OCI-LY3 (cell line): ENCODE measurements around the gene SLC2A14.
"Not testable (repeated sequence)": the region's sequence is repeated elsewhere in the genome, so short reads cannot be mapped to it uniquely, and the experiment has no call there.

Experiments used
- H2AFZ ChIP-seq: fragments of 200-600, 300-600 bp; shearing (Covaris generic); 2 replicates; pipeline ENCODE4 v1.6.0; 2014; ENCODE audit warnings: antibody characterized with exemption, low read depth, low read length
- H3K27ac ChIP-seq: fragments of 200-600, 300-600 bp; sonication (generic); 2 replicates; pipeline ENCODE4 v1.5.1; 2014; ENCODE audit warnings: mild to moderate bottlenecking, low read length, moderate library complexity, mixed read lengths
- H3K27me3 ChIP-seq: fragments of 200-600, 300-600 bp; sonication (generic); 2 replicates; pipeline ENCODE4 v1.6.1; 2014; ENCODE audit warnings: low read depth, low read length, mixed read lengths
- H3K36me3 ChIP-seq: fragments of 200-600, 300-600 bp; sonication (generic); replicated peaks from 2 replicates; pipeline ENCODE3; 2014; ENCODE audit warnings: low read depth, low read length, mixed read lengths
- H3K4me1 ChIP-seq: fragments of 300-600, 200-600 bp; sonication (generic); 2 replicates; pipeline ENCODE4 v1.6.1; 2014; ENCODE audit warnings: low read length, mixed read lengths
- H3K4me2 ChIP-seq: fragments of 200-600, 300-600 bp; sonication (generic); 2 replicates; pipeline ENCODE4 v1.6.1; 2014; ENCODE audit warnings: low read length, mixed read lengths
- H3K4me3 ChIP-seq: fragments of 300-600, 200-600 bp; sonication (generic); 2 replicates; pipeline ENCODE4 v1.5.1; 2014; ENCODE audit warnings: antibody characterized with exemption, mild to moderate bottlenecking, low read length, moderate library complexity
- H3K79me2 ChIP-seq: fragments of 300-600, 200-600 bp; shearing (Covaris generic); 2 replicates; pipeline ENCODE4 v1.6.1; 2014; ENCODE audit warnings: mild to moderate bottlenecking, low read length, mixed read lengths
- H3K9ac ChIP-seq: fragments of 300-600, 200-600 bp; shearing (Covaris generic); 2 replicates; pipeline ENCODE4 v1.6.0; 2014; ENCODE audit warnings: mild to moderate bottlenecking, low read length, moderate library complexity
- H3K9me3 ChIP-seq: fragments of 200-600, 300-600 bp; shearing (Covaris generic); 2 replicates; pipeline ENCODE4 v1.6.1; 2014; ENCODE audit warnings: low read length, mixed read lengths; ENCODE audit not compliant: insufficient read depth
- H4K20me1 ChIP-seq: fragments of 200-600, 300-600 bp; sonication (generic); 2 replicates; pipeline ENCODE4 v1.6.1; 2016; ENCODE audit warnings: low read length, mixed read lengths; ENCODE audit not compliant: insufficient read depth
- EZH2phosphoT487 ChIP-seq: fragments of 200-600 bp; shearing (Covaris generic); IDR thresholded peaks from 2 replicates; pipeline ENCODE4 v1.6.1; 2018; ENCODE audit warnings: antibody characterized with exemption, mixed run types, low read depth
- TF ChIP-seq, protein P1 (sequence below): fragments of 200-600, 300-600 bp; sonication (generic); IDR thresholded peaks from 2 replicates; pipeline ENCODE4 v1.5.1; 2014; ENCODE audit warnings: antibody characterized with exemption, low read length, low read depth

Gene SLC2A14

DNA sequence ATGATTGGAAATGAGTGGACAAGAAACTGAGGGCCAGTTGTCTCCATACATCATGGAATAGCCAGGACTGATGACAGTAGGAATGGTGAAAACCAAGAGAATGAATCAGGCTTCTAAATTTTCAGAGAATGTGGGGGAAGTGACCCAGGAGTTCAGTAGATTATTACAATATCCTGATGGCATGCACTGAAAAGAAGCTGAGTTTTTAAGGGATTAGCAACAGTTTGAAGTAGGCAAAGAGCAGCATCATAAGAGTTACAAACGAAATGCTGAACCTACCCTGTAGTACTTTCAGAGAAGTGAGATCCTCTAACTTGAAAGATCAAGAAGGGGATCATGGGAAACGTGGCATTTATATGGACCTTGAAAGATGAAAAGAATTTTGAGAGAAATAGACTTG lies 13.2 kb downstream of the SLC2A14 start:
- H3K4me2 ChIP-seq, result no peak overlapping the region
- no peaks in the 10 kb centered on the region for H3K9me3 ChIP-seq
- no peak overlapping the region for H3K4me3 ChIP-seq
- H3K27me3 ChIP-seq, result no peaks in the 10 kb centered on the region
- H3K27ac ChIP-seq, result no peak overlapping the region
- peaks cover 4% of the 10 kb centered on the region; the same call in 1 of the 2 replicates for H3K4me1 ChIP-seq
- no peaks in the 10 kb centered on the region for H3K79me2 ChIP-seq
- no peaks in the 10 kb centered on the region for H3K36me3 ChIP-seq
- H2AFZ ChIP-seq, result no peak overlapping the region
- no peak for TF ChIP-seq EZH2phosphoT487
- TF ChIP-seq, protein P1, sequence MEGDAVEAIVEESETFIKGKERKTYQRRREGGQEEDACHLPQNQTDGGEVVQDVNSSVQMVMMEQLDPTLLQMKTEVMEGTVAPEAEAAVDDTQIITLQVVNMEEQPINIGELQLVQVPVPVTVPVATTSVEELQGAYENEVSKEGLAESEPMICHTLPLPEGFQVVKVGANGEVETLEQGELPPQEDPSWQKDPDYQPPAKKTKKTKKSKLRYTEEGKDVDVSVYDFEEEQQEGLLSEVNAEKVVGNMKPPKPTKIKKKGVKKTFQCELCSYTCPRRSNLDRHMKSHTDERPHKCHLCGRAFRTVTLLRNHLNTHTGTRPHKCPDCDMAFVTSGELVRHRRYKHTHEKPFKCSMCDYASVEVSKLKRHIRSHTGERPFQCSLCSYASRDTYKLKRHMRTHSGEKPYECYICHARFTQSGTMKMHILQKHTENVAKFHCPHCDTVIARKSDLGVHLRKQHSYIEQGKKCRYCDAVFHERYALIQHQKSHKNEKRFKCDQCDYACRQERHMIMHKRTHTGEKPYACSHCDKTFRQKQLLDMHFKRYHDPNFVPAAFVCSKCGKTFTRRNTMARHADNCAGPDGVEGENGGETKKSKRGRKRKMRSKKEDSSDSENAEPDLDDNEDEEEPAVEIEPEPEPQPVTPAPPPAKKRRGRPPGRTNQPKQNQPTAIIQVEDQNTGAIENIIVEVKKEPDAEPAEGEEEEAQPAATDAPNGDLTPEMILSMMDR, result no peak
- no peak overlapping the region for H3K9ac ChIP-seq
- no peaks in the 10 kb centered on the region for H4K20me1 ChIP-seq

DNA sequence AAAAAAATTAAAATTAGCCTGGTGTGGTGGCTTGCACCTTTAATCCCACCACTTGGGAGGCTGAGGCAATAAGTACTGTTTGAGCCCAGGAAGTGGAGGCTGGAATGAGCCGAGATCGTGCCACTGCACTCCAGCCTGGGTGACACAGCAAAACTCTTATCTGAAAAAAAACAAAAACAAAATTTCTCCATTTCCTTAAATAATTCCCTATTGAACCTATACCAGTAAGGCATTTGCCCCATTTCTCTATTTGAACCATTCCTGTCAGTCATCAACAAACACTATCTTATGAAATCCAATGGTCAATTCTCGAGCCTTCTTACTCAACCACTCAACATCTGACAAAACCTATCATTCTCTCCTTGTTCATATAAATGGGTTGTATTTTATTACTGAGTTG lies 14.7 kb downstream of the SLC2A14 start:
- H3K4me3 ChIP-seq, result no peak overlapping the region
- H3K27ac ChIP-seq, result no peak overlapping the region
- no peaks in the 10 kb centered on the region for H3K79me2 ChIP-seq
- H3K4me2 ChIP-seq, result no peak overlapping the region
- no peaks in the 10 kb centered on the region for H3K9me3 ChIP-seq
- H3K4me1 ChIP-seq, result peaks cover 4% of the 10 kb centered on the region; the same call in 1 of the 2 replicates
- 0 out of 2 replicates have a peak, but pooled peaks cover 5% of the 10 kb centered on the region for H3K27me3 ChIP-seq
- no peak overlapping the region for H2AFZ ChIP-seq
- TF ChIP-seq, protein P1, result no peak
- TF ChIP-seq EZH2phosphoT487, result no peak
- H3K36me3 ChIP-seq, result no peaks in the 10 kb centered on the region
- no peak overlapping the region for H3K9ac ChIP-seq
- no peaks in the 10 kb centered on the region for H4K20me1 ChIP-seq

DNA sequence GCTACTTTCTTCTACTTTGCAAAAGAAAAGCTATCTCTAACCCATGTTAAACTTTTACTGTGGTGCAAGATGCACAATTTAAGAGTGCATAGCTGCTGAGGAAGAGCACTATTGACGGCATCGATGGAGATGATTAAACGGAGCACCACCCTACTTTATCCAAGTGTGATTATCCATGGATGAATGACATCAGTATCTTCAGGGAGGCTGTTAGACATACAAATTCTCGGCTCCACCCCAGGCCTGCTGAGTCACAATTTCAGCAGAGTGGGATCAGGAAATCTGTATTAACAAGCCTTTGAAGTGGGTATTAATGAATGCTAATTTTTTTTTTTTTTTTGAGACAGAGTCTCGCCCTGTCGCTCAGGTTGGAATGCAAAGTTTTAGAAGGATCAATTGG lies 16.2 kb downstream of the SLC2A14 start:
- Histone ChIP-seq H3K27me3 (peaks cover 14% of the 10 kb centered on the region), H3K79me2 (no peaks in the 10 kb centered on the region), H3K9ac (no peak overlapping the region), H3K36me3 (no peaks in the 10 kb centered on the region), H3K4me3 (no peak overlapping the region), H2AFZ (no peak overlapping the region), H4K20me1 (no peaks in the 10 kb centered on the region), H3K4me1 (peaks cover 4% of the 10 kb centered on the region; the same call in 1 of the 2 replicates), H3K4me2 (no peak overlapping the region), H3K27ac (no peak overlapping the region), H3K9me3 (no peaks in the 10 kb centered on the region)
- TF ChIP-seq, protein P1, result no peak

DNA sequence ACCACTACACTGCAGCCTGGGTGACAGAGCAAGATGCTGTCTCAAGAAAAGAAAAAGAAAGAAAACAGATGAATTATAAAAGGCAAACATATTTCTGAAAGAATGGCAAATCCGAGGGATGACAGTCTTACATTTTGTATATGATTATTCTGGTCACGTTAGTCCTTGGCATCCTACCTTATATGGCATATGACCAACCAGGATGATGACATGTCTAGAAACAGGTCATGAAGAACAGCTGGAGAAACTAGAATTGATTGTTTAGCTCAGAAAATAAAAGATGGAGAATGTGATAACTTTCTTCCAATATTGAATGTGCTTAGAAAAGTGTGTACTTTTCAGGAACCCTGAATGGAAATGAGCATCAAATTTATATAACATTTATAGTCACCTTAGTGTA lies 19.2 kb downstream of the SLC2A14 start:
- H3K9me3 ChIP-seq, result no peaks in the 10 kb centered on the region
- H3K4me3 ChIP-seq, result no peak overlapping the region
- H3K4me2 ChIP-seq, result no peak overlapping the region
- no peaks in the 10 kb centered on the region for H3K36me3 ChIP-seq
- no peaks in the 10 kb centered on the region for H4K20me1 ChIP-seq
- H3K27me3 ChIP-seq, result peaks cover 14% of the 10 kb centered on the region
- H2AFZ ChIP-seq, result no peak overlapping the region
- H3K9ac ChIP-seq, result no peak overlapping the region
- H3K4me1 ChIP-seq, result no peaks in the 10 kb centered on the region
- no peaks in the 10 kb centered on the region for H3K79me2 ChIP-seq
- no peak overlapping the region for H3K27ac ChIP-seq
- TF ChIP-seq, protein P1, result no peak
- TF ChIP-seq EZH2phosphoT487, result no peak

DNA sequence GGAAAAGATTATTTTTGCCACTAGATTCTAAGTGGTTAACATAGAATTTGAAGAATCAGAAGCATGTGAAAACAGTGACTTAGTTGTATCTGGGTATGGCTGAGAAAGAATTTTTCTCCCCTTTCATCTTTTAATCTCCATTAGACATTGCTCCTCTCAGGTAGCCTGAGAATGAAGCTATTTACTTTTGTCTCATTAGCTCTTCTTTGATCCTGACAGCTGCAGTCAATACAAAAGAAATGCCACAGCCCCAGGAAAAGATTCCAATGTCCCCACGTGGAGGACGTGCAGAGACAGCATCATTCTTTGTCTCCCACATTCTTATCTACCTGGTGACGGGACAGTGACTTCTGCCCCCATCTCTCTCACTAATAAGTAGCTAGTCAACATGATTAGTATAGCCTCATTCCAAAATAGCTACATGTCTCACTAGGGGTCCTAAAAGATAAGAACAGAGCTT lies 21.1 kb downstream of the SLC2A14 start:
- not testable (repeated sequence) for H4K20me1 ChIP-seq, H3K79me2 ChIP-seq, H3K9me3 ChIP-seq, H3K4me3 ChIP-seq, H3K36me3 ChIP-seq, H3K27ac ChIP-seq, H3K9ac ChIP-seq, H2AFZ ChIP-seq, H3K4me1 ChIP-seq, H3K4me2 ChIP-seq
- peaks cover 14% of the 10 kb centered on the region for H3K27me3 ChIP-seq

DNA sequence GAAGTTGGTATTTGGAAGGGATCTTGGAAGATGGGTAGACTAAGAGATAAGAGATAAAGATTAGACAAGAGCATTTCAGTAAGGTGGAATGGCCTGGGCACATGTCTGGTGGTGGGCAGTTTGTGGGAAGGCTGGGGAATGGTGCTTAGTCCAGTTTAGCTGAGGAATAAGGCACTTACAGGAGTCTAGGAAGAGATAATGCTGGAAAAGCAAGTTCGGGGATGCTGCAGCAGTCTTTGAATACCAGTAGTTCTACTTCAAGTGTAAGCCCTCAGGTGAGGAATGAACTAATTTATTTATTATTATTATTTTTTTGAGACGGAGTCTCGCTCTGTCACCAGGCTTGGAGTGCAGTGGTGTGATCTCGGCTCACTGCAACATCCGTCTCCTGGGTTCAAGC lies 22.6 kb downstream of the SLC2A14 start:
- H3K9ac ChIP-seq, H3K4me2 ChIP-seq, H3K4me3 ChIP-seq, H3K79me2 ChIP-seq, H3K27ac ChIP-seq, H3K9me3 ChIP-seq, H4K20me1 ChIP-seq, H3K36me3 ChIP-seq, H2AFZ ChIP-seq, H3K4me1 ChIP-seq: not testable (repeated sequence)
- peaks cover 14% of the 10 kb centered on the region for H3K27me3 ChIP-seq

DNA sequence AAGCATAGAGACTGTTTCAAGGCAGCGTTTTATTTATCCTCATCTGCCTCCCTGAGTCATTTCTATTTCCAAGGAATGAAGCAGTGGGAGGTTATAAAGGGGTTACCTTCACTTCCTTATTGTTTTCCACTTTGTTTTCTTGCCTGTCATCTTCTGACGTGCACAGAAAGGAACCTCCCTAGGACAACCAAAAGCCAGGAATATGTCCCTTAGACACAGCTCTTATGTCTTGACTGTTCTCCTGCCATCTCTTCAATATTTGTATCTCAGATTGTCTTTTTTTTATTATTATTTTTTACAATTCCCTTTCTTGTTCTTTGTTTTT lies 24.7 kb downstream of the SLC2A14 start:
- H3K4me3 ChIP-seq, H3K9ac ChIP-seq, H3K36me3 ChIP-seq, H4K20me1 ChIP-seq, H3K27ac ChIP-seq, H3K79me2 ChIP-seq, H3K27me3 ChIP-seq, H3K4me2 ChIP-seq, H3K4me1 ChIP-seq, H3K9me3 ChIP-seq, H2AFZ ChIP-seq: not testable (repeated sequence)
